Fibroblast of lung (primary cell): Measurements from ENCODE around the gene PRPSAP2. TPM values are rescaled to one million over a fixed set of nuclear protein-coding genes. Genes with fewer than 3 reads are reported as not detected.

ENCODE experiments used
- DNase-seq, 2 donors: peaks; one replicate each; pipeline versions ENCODE4 v3.0.0 to v3.0.0-alpha.2; 2010; ENCODE audit warnings: low read depth in 2 of 2
- H2AFZ ChIP-seq: 2 replicates; pipeline ENCODE4 v1.5.1; 2012; ENCODE audit warnings: low read length, control low read depth, inconsistent platforms
- H3K27ac ChIP-seq: 2 replicates; pipeline ENCODE4 v1.5.1; 2011; ENCODE audit warnings: low read length, control low read depth; ENCODE audit not compliant: insufficient read depth
- H3K27me3 ChIP-seq: 2 replicates; pipeline ENCODE4 v1.5.1; 2011; ENCODE audit warnings: mild to moderate bottlenecking, low read length; ENCODE audit not compliant: control insufficient read depth, insufficient read depth
- H3K36me3 ChIP-seq: 2 replicates; pipeline ENCODE4 v1.5.1; 2011; ENCODE audit warnings: low read length; ENCODE audit not compliant: control insufficient read depth, insufficient read depth
- H3K4me1 ChIP-seq: 2 replicates; pipeline ENCODE4 v1.5.1; 2011; ENCODE audit warnings: low read length; ENCODE audit not compliant: control insufficient read depth, insufficient read depth; ENCODE audit errors: extremely low read depth
- H3K4me2 ChIP-seq: 2 replicates; pipeline ENCODE4 v1.5.1; 2011; ENCODE audit warnings: low read length, control low read depth; ENCODE audit not compliant: insufficient read depth; ENCODE audit errors: extremely low read depth
- H3K4me3 ChIP-seq, 4 experiments: fragments of 200-600 bp in 1 of 4; sonication (generic) in 1 of 4; replicated peaks in 1 of 4; 2 replicates each; pipeline ENCODE4 v1.5.1; 2011 to 2016; ENCODE audit warnings: low read length in 4 of 4, low read depth in 3 of 4, mild to moderate bottlenecking in 3 of 4, control low read depth in 2 of 4, inconsistent platforms in 1 of 4, mixed read lengths in 1 of 4; ENCODE audit not compliant: insufficient read depth in 1 of 4; ENCODE audit errors: control extremely low read depth in 1 of 4
- H3K79me2 ChIP-seq: 2 replicates; pipeline ENCODE4 v1.5.1; 2012; ENCODE audit warnings: mild to moderate bottlenecking, low read length, inconsistent platforms; ENCODE audit not compliant: control insufficient read depth, insufficient read depth
- H3K9ac ChIP-seq: 2 replicates; pipeline ENCODE4 v1.5.1; 2011; ENCODE audit warnings: mild to moderate bottlenecking, low read length, control low read depth; ENCODE audit not compliant: insufficient read depth
- H3K9me3 ChIP-seq: 2 replicates; pipeline ENCODE4 v1.5.1; 2012; ENCODE audit warnings: low read depth, low read length; ENCODE audit not compliant: control insufficient read depth, insufficient read depth
- H4K20me1 ChIP-seq: 2 replicates; pipeline ENCODE4 v1.5.1; 2011; ENCODE audit warnings: low read length; ENCODE audit not compliant: control insufficient read depth, insufficient read depth; ENCODE audit errors: extremely low read depth
- CTCF ChIP-seq, 2 donors: IDR thresholded peaks in 1 of 2; conservative IDR thresholded peaks in 1 of 2; 1 replicate in 1 of 2; 2 replicates in 1 of 2; pipeline ENCODE4 v1.5.1; 2011 to 2012; ENCODE audit warnings: low read length in 2 of 2, control low read depth in 1 of 2, inconsistent platforms in 1 of 2, low read depth in 1 of 2, mild to moderate bottlenecking in 1 of 2
- EZH2 ChIP-seq: IDR thresholded peaks from 2 replicates; pipeline ENCODE4 v1.5.1; 2012; ENCODE audit warnings: low read length, control low read depth, mild to moderate bottlenecking; ENCODE audit errors: missing control alignments
- polyA plus RNA-seq, 2 donors: library from polyadenylated mRNA; depleted of rRNA in 1 of 2; stranded (reverse) in 1 of 2; unstranded in 1 of 2; fragments of >200 nt; gene quantifications; 2 replicates each; pipeline ENCODE4 v1.2.1, GENCODE V29; 2011 to 2012; ENCODE audit warnings: missing spikeins in 1 of 2
- total RNA-seq: library from RNA; depleted of rRNA; stranded (reverse); fragments of >200 nt; gene quantifications from 2 replicates; pipeline ENCODE4 v1.2.1, GENCODE V29; 2014

Gene PRPSAP2
- total and polyA plus RNA-seq, 2 donors (not counting 1 experiment from before 2014, with no cell fraction given): 23.1 to 47.4 TPM

GRCh38 chr17:18851201-18851600 lies 6.7 kb upstream of the PRPSAP2 start:
- Histone ChIP-seq H3K79me2 (peaks cover 1% of the 10 kb centered on the region), H3K36me3 (no peaks in the 10 kb centered on the region), H3K27ac (no peak overlapping the region), H4K20me1 (no peaks in the 10 kb centered on the region), H3K9ac (no peak overlapping the region), H3K27me3 (no peaks in the 10 kb centered on the region), H2AFZ (no peak overlapping the region), H3K4me2 (no peak overlapping the region), H3K4me1 (peaks cover 2% of the 10 kb centered on the region), H3K9me3 (no peaks in the 10 kb centered on the region), H3K4me3 (no peak overlapping the region)
- no peak for DNase-seq
- TF ChIP-seq CTCF (conservative IDR thresholded peaks at IDR 0.05 in 1 of 2, IDR thresholded peaks at IDR 0.05 in 1 of 2; ENCODE audit: low read depth in 1 of 2, low read length in 2 of 2) (no peak), EZH2 (no peak)

- no peaks in the 10 kb centered on the region for H3K9me3 ChIP-seq
- H3K36me3 ChIP-seq: no peaks in the 10 kb centered on the region
- no peak for DNase-seq
- TF ChIP-seq EZH2 (no peak), CTCF (conservative IDR thresholded peaks at IDR 0.05 in 1 of 2, IDR thresholded peaks at IDR 0.05 in 1 of 2; ENCODE audit: low read depth in 1 of 2, low read length in 2 of 2) (no peak)
- peak overlapping the region; percentile 90 for H3K4me2 ChIP-seq
- H4K20me1 ChIP-seq: no peaks in the 10 kb centered on the region
- no peak overlapping the region for H3K9ac ChIP-seq
- H3K4me1 ChIP-seq: peaks cover 2% of the 10 kb centered on the region
- H3K4me3 ChIP-seq: peak overlapping the region in 3 of 4 experiments; percentile 42 to 100 (median 58)
- H3K27ac ChIP-seq: no peak overlapping the region
- no peak overlapping the region for H2AFZ ChIP-seq
- no peaks in the 10 kb centered on the region for H3K27me3 ChIP-seq
- peaks cover 3% of the 10 kb centered on the region for H3K79me2 ChIP-seq
Observed at GRCh38 chr17:18854956-18855355, 3.0 kb upstream of the PRPSAP2 start.

GRCh38 chr17:18855831-18856569 lies 1.9 kb upstream of the PRPSAP2 start:
- Histone ChIP-seq H3K9ac (peak overlapping the region; percentile 55), H3K4me3 (peak overlapping the region; percentile 42 to 100 (median 72)), H3K79me2 (peaks cover 3% of the 10 kb centered on the region), H2AFZ (peak overlapping the region; percentile 95), H3K4me1 (peaks cover 2% of the 10 kb centered on the region), H3K36me3 (no peaks in the 10 kb centered on the region), H4K20me1 (no peaks in the 10 kb centered on the region), H3K27me3 (no peaks in the 10 kb centered on the region), H3K9me3 (no peaks in the 10 kb centered on the region), H3K27ac (peak overlapping the region; percentile 2), H3K4me2 (peak overlapping the region; percentile 90)
- DNase-seq: peak; percentile 93 to 96
- TF ChIP-seq CTCF (conservative IDR thresholded peaks at IDR 0.05 in 1 of 2, IDR thresholded peaks at IDR 0.05 in 1 of 2; ENCODE audit: low read depth in 1 of 2, low read length in 2 of 2): no peak
- no peak for TF ChIP-seq EZH2
